ENCODE measurements around the gene PDE4D. TPM values are rescaled to one million over a fixed set of nuclear protein-coding genes. Genes with fewer than 3 reads are reported as not detected.

PDE4D gene
- 37.2 and 39.2 TPM in 2 replicates for total RNA-seq

GRCh38 chr5:59893429-59894227 is at the start of gene PDE4D:
Gene PDE4D (minus strand): TSS chr5:59893726.
- Histone ChIP-seq H3K36me3 (ENCODE audit: control insufficient read depth, insufficient read depth, low read length) (no peaks in the 10 kb centered on the region), H3K27me3 (ENCODE audit: control insufficient read depth, insufficient read depth, low read length) (peaks cover 31% of the 10 kb centered on the region), H3K4me3 (ENCODE audit: low read depth, low read length) (peak within 1 kb of the TSS; percentile 24)
- peak; percentile 31 for DNase-seq (ENCODE audit: low read depth)
- TF ChIP-seq, protein P1, sequence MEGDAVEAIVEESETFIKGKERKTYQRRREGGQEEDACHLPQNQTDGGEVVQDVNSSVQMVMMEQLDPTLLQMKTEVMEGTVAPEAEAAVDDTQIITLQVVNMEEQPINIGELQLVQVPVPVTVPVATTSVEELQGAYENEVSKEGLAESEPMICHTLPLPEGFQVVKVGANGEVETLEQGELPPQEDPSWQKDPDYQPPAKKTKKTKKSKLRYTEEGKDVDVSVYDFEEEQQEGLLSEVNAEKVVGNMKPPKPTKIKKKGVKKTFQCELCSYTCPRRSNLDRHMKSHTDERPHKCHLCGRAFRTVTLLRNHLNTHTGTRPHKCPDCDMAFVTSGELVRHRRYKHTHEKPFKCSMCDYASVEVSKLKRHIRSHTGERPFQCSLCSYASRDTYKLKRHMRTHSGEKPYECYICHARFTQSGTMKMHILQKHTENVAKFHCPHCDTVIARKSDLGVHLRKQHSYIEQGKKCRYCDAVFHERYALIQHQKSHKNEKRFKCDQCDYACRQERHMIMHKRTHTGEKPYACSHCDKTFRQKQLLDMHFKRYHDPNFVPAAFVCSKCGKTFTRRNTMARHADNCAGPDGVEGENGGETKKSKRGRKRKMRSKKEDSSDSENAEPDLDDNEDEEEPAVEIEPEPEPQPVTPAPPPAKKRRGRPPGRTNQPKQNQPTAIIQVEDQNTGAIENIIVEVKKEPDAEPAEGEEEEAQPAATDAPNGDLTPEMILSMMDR (IDR thresholded peaks at IDR 0.05; ENCODE audit: insufficient read depth, low read length, poor library complexity, severe bottlenecking), result no peak

- H3K36me3 ChIP-seq (ENCODE audit: control insufficient read depth, insufficient read depth, low read length), result no peaks in the 10 kb centered on the region
- DNase-seq (ENCODE audit: low read depth), result no peak
- TF ChIP-seq, protein P1 (IDR thresholded peaks at IDR 0.05; ENCODE audit: insufficient read depth, low read length, poor library complexity, severe bottlenecking), result no peak
- H3K4me3 ChIP-seq (ENCODE audit: low read depth, low read length), result no peak overlapping the region
- no peaks in the 10 kb centered on the region for H3K27me3 ChIP-seq (ENCODE audit: control insufficient read depth, insufficient read depth, low read length)
Observed at GRCh38 chr5:59937633-59938032, 44.1 kb upstream of the PDE4D start.

DNA sequence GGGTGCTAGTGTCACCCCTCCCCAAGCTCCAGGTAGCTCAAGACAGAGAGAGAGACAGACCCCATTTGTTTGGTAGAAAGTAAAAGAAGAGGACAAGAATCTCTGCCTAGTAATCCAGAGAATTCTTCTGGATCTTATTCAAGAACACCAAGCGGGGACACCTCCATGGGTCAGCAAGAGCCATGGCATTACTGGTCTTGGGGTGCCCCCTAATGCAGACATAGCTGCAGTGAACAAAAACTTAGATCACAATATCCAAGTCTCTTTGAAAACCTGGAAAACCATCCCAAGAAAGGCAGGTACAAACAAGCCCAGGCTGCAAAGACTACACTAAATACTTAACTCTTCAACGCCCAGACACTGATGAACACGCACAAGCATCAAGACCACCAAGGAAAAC is 29.9 kb upstream of the PDE4D start:
- Histone ChIP-seq H3K27me3 (ENCODE audit: control insufficient read depth, insufficient read depth, low read length) (no peaks in the 10 kb centered on the region), H3K36me3 (ENCODE audit: control insufficient read depth, insufficient read depth, low read length) (no peaks in the 10 kb centered on the region), H3K4me3 (ENCODE audit: low read depth, low read length) (no peak overlapping the region)
- TF ChIP-seq, protein P1 (IDR thresholded peaks at IDR 0.05; ENCODE audit: insufficient read depth, low read length, poor library complexity, severe bottlenecking), result no peak
- DNase-seq (ENCODE audit: low read depth), result no peak

DNA sequence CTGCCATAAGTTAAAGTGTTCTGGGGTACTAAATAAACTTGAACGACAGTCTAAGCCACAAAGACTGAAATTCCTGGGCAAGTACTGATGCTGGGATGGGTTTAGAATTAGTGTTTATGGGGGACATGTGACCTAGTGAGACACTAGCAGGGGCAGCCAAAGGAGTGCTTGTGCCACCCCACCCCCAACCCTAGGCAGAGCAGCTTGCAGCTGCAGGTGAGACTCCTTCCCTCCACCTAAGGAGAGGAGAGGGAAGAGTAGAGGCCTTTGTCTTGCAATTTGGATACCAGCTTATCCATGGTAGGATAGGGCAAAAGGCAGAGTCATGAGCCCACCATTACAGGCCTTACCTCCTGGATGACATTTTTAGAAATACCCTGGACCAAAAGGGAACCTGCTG is 28.7 kb upstream of the PDE4D start:
- H3K27me3 ChIP-seq (ENCODE audit: control insufficient read depth, insufficient read depth, low read length), result no peaks in the 10 kb centered on the region
- no peak for DNase-seq (ENCODE audit: low read depth)
- no peak overlapping the region for H3K4me3 ChIP-seq (ENCODE audit: low read depth, low read length)
- TF ChIP-seq, protein P1 (IDR thresholded peaks at IDR 0.05; ENCODE audit: insufficient read depth, low read length, poor library complexity, severe bottlenecking), result no peak
- H3K36me3 ChIP-seq (ENCODE audit: control insufficient read depth, insufficient read depth, low read length), result no peaks in the 10 kb centered on the region

DNA sequence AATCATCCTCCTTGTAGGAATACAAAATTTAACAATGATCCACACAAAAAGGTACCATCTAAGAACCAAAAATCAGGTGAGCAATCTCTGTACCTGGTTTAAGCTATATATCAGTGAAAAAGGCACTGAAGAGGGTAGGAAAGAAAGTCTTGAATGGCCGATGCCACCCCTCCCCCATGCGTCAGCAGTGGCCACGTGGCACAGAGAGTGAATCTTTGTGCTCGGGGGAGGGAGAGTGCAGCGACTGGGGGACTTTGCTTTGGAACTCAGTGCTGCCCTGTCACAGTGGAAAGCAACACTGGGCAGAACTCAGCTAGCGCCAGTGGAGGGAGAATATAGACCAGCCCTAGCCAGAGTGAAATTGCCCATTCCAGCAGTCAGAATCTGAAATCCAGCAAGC is 28.3 kb upstream of the PDE4D start:
- no peak for DNase-seq (ENCODE audit: low read depth)
- H3K36me3 ChIP-seq (ENCODE audit: control insufficient read depth, insufficient read depth, low read length), result no peaks in the 10 kb centered on the region
- no peaks in the 10 kb centered on the region for H3K27me3 ChIP-seq (ENCODE audit: control insufficient read depth, insufficient read depth, low read length)
- no peak overlapping the region for H3K4me3 ChIP-seq (ENCODE audit: low read depth, low read length)
- TF ChIP-seq, protein P1 (IDR thresholded peaks at IDR 0.05; ENCODE audit: insufficient read depth, low read length, poor library complexity, severe bottlenecking), result no peak

- no peak for DNase-seq (ENCODE audit: low read depth)
- no peaks in the 10 kb centered on the region for H3K36me3 ChIP-seq (ENCODE audit: control insufficient read depth, insufficient read depth, low read length)
- H3K27me3 ChIP-seq (ENCODE audit: control insufficient read depth, insufficient read depth, low read length), result no peaks in the 10 kb centered on the region
- TF ChIP-seq, protein P1 (IDR thresholded peaks at IDR 0.05; ENCODE audit: insufficient read depth, low read length, poor library complexity, severe bottlenecking), result no peak
- H3K4me3 ChIP-seq (ENCODE audit: low read depth, low read length), result no peak overlapping the region
Observed at GRCh38 chr5:59919484-59919883, 26.0 kb upstream of the PDE4D start.

Data from kidney epithelial cell (primary cell).